Measurements from ENCODE around the gene ARHGEF6.

Gene ARHGEF6

GRCh38 chrX:136636121-136636520 is 144.6 kb downstream of the ARHGEF6 start:
- no peak for DNase-seq

DNA sequence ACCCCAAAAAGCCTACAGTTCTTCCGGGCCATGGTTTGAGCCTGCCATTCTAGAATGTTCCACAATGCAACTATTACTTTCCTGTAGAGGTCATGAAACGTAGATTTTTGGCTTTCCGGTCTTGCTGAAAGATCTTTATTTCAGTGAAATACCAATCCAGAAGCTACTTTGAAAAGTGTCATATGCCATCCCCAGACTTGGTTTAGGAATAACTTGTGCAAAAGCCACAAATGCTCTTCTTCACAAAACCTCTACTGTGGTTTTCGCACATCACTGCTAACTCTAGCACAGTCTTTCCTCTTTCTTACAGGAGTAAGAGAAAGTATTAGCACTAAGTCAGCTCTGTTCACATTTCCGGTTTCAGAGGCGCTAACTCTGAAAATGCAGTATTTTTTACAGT is 145.5 kb downstream of the ARHGEF6 start:
- DNase-seq, result no peak

DNA sequence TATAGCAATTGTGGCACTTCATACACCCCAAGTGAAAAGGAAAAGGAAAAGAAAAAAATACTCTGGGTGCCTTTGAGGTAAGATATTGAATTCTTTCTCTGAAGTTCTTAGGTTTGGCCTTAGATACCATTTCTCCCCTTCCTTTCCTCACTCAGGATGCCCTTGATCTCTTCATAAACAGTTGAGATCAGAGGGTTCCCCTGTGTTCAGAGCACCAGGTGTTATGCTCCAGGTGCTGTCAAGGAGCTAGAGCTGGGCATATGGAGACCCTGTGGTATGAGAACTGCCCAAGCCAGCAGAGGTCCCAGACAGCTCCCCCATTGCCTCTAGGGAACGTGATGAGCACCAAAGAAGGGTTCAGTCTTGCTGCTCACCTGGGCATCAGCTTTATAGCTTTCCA is 149.9 kb downstream of the ARHGEF6 start:
- no peak for DNase-seq

GRCh38 chrX:136629084-136629750 is 151.5 kb downstream of the ARHGEF6 start:
- DNase-seq, result no peak

- no peak for DNase-seq
Observed at GRCh38 chrX:136627409-136627808, 153.3 kb downstream of the ARHGEF6 start.

DNA sequence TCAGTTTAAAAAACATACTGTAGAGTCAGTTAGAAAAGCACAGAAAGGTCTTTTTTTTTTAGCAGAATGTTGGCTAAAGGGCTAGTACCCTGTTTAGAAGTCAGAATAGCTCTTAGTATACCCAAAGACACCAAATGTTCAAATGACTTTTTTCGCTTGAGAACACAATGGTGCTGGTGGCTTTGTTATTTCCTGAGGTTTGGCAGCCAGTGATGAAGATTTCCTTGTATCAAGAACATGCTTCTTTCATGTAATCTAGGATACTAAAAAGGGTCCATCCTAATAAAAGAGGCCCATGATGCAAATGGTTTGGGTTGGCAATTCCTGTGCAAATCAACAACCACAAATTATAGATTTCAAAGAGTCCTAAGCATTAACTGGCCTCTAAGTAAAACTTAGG is 153.8 kb downstream of the ARHGEF6 start:
- DNase-seq, result no peak

DNA sequence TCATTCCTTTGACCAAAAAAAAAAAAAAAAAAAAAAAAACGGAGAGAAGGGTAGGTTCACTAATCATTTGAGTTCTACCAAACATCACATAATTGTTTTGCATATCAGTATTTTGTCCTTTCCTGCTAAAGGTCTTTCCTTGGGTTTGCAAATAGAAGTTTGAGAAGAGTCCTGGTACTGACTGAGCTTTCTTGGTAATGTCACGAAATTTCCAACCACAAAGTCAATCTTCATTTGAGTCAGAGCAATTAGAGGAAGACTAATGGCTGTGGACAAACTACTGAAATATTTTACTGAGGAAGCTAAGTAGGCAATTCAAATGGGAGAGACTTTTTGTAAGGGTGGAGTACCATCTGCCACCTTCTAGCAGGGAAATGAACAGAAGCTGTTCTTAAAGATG is 154.5 kb downstream of the ARHGEF6 start:
- no peak for DNase-seq

DNA sequence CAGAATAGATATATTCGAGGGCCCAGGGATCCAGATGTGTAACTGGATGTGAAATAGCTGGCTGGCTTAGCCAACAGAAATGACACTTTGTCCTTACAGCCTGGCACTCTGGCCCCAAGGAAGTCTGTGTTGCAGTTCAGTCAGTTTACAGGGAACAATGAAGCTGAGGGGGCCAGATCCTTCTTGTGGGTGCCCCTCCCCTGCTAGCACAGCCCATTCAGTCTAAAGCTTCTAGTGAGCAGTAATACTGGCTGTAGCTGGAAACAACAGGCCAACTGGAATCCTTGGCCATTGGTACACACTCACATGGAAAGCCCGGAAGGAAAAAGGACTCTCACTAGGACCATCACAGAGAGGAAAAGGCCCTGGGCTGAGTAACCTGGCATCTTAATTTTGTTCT is 155.5 kb downstream of the ARHGEF6 start:
- DNase-seq, result no peak

DNA sequence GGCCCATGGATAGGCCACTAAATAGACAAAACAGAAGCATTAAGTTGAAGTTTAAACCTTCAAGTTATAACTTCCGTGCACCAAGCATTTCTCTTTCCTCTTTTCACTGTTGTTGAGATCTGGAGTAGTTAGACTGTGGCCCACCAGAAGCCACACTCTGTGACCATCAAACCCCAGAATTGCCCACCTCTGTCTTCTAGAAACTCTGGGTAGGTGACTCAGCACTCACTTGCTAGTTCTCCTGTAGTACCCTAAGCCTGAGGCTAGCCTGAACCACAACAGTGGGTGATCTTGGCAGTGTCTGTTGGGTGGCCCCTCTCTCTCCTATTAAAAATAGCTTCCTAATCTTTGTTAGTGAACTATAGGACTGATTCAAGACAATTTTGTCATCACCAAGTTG is 157.3 kb downstream of the ARHGEF6 start:
- no peak for DNase-seq

- DNase-seq, result no peak
Observed at GRCh38 chrX:136622568-136622967, 158.2 kb downstream of the ARHGEF6 start.

- no peak for DNase-seq
Observed at GRCh38 chrX:136620780-136621179, 160.0 kb downstream of the ARHGEF6 start.

DNA sequence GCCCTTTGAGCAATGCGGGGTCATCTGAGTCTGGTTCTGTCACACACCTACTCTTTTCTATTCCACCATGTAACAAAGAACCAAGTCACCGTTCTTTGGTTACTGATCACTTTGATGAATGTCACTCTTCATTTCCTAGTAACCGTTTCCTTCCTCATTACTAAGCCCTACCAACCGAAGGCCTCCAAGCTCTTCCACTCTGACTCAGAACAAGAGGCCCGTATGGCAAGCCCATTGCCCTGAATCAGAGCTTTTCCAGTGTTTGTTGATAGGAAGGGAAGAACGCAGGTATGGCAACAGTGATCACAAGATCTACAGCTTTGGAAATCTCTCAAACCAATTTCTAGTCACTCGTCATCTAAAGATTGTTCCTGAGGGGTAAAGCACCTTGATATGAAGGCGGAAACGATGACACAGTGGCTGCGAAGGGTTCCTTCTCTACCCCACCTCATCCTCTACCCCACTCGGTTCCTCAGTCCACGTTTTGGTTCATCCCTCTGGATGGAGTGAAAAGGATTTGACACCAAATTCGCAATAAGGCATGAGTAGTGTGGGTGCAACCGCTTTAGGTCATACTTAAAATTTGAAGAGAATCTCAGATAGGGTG is 160.7 kb downstream of the ARHGEF6 start:
- DNase-seq, result no peak

DNA sequence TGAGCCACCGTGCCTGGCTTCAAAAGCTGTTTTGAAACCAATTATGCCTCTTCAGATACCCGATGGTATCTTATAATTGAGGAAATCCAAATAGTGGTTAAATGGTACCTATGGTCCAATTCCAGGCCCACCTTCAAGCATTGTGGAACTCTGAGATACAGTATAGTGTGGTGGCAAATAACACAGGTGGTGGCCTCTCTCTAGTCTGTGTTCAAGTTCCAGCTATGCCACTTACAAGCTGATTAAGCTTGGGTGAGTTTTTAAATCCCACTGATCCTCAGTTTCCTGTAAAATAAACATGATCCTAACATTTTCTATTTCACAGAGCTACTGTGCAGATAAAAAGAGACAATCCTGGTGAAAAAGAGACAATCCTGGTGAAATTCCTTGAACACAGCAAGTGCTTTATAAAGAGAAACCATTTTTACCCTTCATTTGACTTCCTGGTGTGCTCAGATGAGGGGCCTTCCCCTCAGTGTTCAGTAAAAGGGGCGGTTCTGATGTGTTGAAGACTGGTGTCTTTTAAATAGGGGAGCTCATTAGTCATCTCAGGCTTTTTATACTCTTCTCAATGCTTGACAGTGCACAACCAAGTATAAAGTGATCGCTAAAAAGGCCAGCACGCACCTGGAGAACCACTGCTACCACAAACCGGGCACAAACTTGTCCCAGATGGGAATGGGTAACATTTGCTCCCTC is 163.6 kb downstream of the ARHGEF6 start:
- DNase-seq, result no peak
